ENCODE data around the gene LIMA1. TPM values are rescaled to one million over a fixed set of nuclear protein-coding genes. Genes with fewer than 3 reads are reported as not detected.

The LIMA1 gene
- total RNA-seq, 2 donors from 2014 or later, result 228 to 385 TPM

GRCh38 chr12:50246197-50246865, 37.0 kb downstream of the LIMA1 start:
- Histone ChIP-seq H3K27ac (peak overlapping the region; percentile 86), H3K9ac (ENCODE audit: low read depth in 2 of 2, low read length in 2 of 2) (peak overlapping the region in 1 of 2 donors; percentile 7), H3K4me3 (no peak overlapping the region), H3K9me3 (no peaks in the 10 kb centered on the region), H3K4me1 (peaks cover 4% of the 10 kb centered on the region), H3K36me3 (no peaks in the 10 kb centered on the region), H3K27me3 (no peaks in the 10 kb centered on the region)
- no peak for DNase-seq
- intact Hi-C loops (cut with DNase I), result no loop called here
- no peak for TF ChIP-seq CTCF (IDR thresholded peaks at IDR 0.05)

GRCh38 chr12:50243507-50243906, 39.8 kb downstream of the LIMA1 start:
- Histone ChIP-seq H3K9ac (ENCODE audit: low read depth in 2 of 2, low read length in 2 of 2) (peak overlapping the region in 1 of 2 donors; percentile 16), H3K27ac (peak overlapping the region; percentile 87), H3K9me3 (no peaks in the 10 kb centered on the region), H3K36me3 (no peaks in the 10 kb centered on the region), H3K4me3 (no peak overlapping the region), H3K27me3 (no peaks in the 10 kb centered on the region), H3K4me1 (peaks cover 4% of the 10 kb centered on the region)
- intact Hi-C loops (cut with DNase I), result no loop called here
- no peak for TF ChIP-seq CTCF (IDR thresholded peaks at IDR 0.05)
- DNase-seq, result no peak

- Histone ChIP-seq H3K4me1 (peaks cover under 1% of the 10 kb centered on the region), H3K36me3 (no peaks in the 10 kb centered on the region), H3K9me3 (no peaks in the 10 kb centered on the region), H3K9ac (ENCODE audit: low read depth in 2 of 2, low read length in 2 of 2) (peak overlapping the region in 1 of 2 donors; percentile 41), H3K4me3 (no peak overlapping the region), H3K27me3 (no peaks in the 10 kb centered on the region), H3K27ac (peak overlapping the region; percentile 87)
- DNase-seq, result no peak
- no peak for TF ChIP-seq CTCF (IDR thresholded peaks at IDR 0.05)
- intact Hi-C loops (cut with DNase I), result no loop called here
Measured at GRCh38 chr12:50242751-50243191, 40.5 kb downstream of the LIMA1 start.

GRCh38 chr12:50241178-50241577, 42.1 kb downstream of the LIMA1 start:
- intact Hi-C loops (cut with DNase I), result no loop called here
- no peak for TF ChIP-seq CTCF (IDR thresholded peaks at IDR 0.05)
- Histone ChIP-seq H3K9ac (ENCODE audit: low read depth in 2 of 2, low read length in 2 of 2) (peak overlapping the region in 1 of 2 donors; percentile 57), H3K36me3 (no peaks in the 10 kb centered on the region), H3K27me3 (no peaks in the 10 kb centered on the region), H3K4me1 (no peaks in the 10 kb centered on the region), H3K9me3 (no peaks in the 10 kb centered on the region), H3K27ac (peak overlapping the region; percentile 87), H3K4me3 (no peak overlapping the region)
- no peak for DNase-seq

GRCh38 chr12:50240792-50241114, 42.6 kb downstream of the LIMA1 start:
- DNase-seq, result no peak
- Histone ChIP-seq H3K4me1 (no peaks in the 10 kb centered on the region), H3K27me3 (no peaks in the 10 kb centered on the region), H3K4me3 (no peak overlapping the region), H3K9ac (ENCODE audit: low read depth in 2 of 2, low read length in 2 of 2) (peak overlapping the region in 1 of 2 donors; percentile 57), H3K36me3 (no peaks in the 10 kb centered on the region), H3K27ac (peak overlapping the region; percentile 87), H3K9me3 (no peaks in the 10 kb centered on the region)
- no peak for TF ChIP-seq CTCF (IDR thresholded peaks at IDR 0.05)
- intact Hi-C loops (cut with DNase I), result no loop called here

Measured in colonic mucosa (tissue), 4 donors.